RWPE1 (cell line): ENCODE data around the gene PCYT2.

Experiments
- CTCF ChIA-PET: fragments of 350-600 bp; sonication (Branson Sonifier 250); formaldehyde crosslinking; extraction: SDS; loops from one replicate; lab custom pipeline; 2021; lab: Yijun Ruan, JAX
- POLR2A ChIA-PET: fragments of 400-600 bp; formaldehyde crosslinking; extraction: SDS; loops from one replicate; lab custom pipeline; 2020; ENCODE audit warnings: antibody characterized with exemption; ENCODE audit not compliant: low non-redundant PET; lab: Yijun Ruan, JAX
- DNase-seq: peaks from one replicate; pipeline ENCODE4 v3.0.0; 2012; ENCODE audit warnings: low spot score
- H3K27ac ChIP-seq: fragments of 450-650 bp; 2 replicates; pipeline ENCODE4 v1.5.1; 2017
- CTCF ChIP-seq: fragments of 450-650 bp; conservative IDR thresholded peaks from 2 replicates; pipeline ENCODE4 v1.5.1; 2017; ENCODE audit warnings: low read depth, mild to moderate bottlenecking

PCYT2 gene

GRCh38 chr17:81909231-81909630, 2.0 kb downstream of the PCYT2 start:
- TF ChIP-seq CTCF = no peak
- ChIA-PET POLR2A (interaction anchor here (0.6 kb wide), 1 partner anchor 16 kb away, joined by 3 read pairs; no protein-coding TSS in a partner anchor), CTCF (no interaction called here)
- no peak for DNase-seq
- peak overlapping the region; percentile 98 for H3K27ac ChIP-seq

GRCh38 chr17:81908793-81909192, 2.4 kb downstream of the PCYT2 start:
- no peak for TF ChIP-seq CTCF
- ChIA-PET POLR2A (no interaction called here), CTCF (no interaction called here)
- H3K27ac ChIP-seq = peak overlapping the region; percentile 98
- no peak for DNase-seq

- CTCF ChIA-PET = no interaction called here
- no peak for DNase-seq
- no peak for TF ChIP-seq CTCF
- POLR2A ChIA-PET = no interaction called here
- H3K27ac ChIP-seq = peak overlapping the region; percentile 98
Measured at GRCh38 chr17:81907219-81908145, 3.7 kb downstream of the PCYT2 start.

GRCh38 chr17:81906476-81907218, 4.6 kb downstream of the PCYT2 start:
- H3K27ac ChIP-seq = peak overlapping the region; percentile 98
- ChIA-PET CTCF (no interaction called here), POLR2A (no interaction called here)
- no peak for TF ChIP-seq CTCF
- no peak for DNase-seq

- no peak for DNase-seq
- TF ChIP-seq CTCF = no peak
- CTCF ChIA-PET = no interaction called here
- peak overlapping the region; percentile 98 for H3K27ac ChIP-seq
- POLR2A ChIA-PET = no interaction called here
Measured at GRCh38 chr17:81905993-81906392, 5.2 kb downstream of the PCYT2 start.

GRCh38 chr17:81905424-81905875, 5.7 kb downstream of the PCYT2 start:
- TF ChIP-seq CTCF = no peak
- POLR2A ChIA-PET = interaction anchor here (0.6 kb wide), 1 partner anchor 13 kb away, joined by 10 read pairs; no protein-coding TSS in a partner anchor
- peak overlapping the region; percentile 98 for H3K27ac ChIP-seq
- DNase-seq = no peak
- CTCF ChIA-PET = interaction anchor here (0.7 kb wide), 1 partner anchor 33 kb away, joined by 5 read pairs; no protein-coding TSS in a partner anchor
